Measurements from ENCODE around the gene SPIN1.

GRCh38 chr9:88421348-88421747 is 33.1 kb downstream of the SPIN1 start:
- TF ChIP-seq ZNF274 (IDR thresholded peaks at IDR 0.05; ENCODE audit: low read depth, low read length) (no peak), YY1 (IDR thresholded peaks at IDR 0.05; ENCODE audit: insufficient read depth, insufficient read length) (no peak)

Measured in NT2/D1 (cell line).